GM12865 (cell line): ENCODE results near the gene HMGCL.
"Not testable (repeated sequence)": the region's sequence is repeated elsewhere in the genome, so short reads cannot be mapped to it uniquely, and the experiment has no call there.

Experiments used
- DNase-seq: peaks from one replicate; pipeline ENCODE4 v3.0.0; 2010; ENCODE audit warnings: low read depth
- H3K4me3 ChIP-seq: 2 replicates; pipeline ENCODE4 v1.5.1; 2011; ENCODE audit warnings: mild to moderate bottlenecking, low read depth, low read length, control low read depth
- TF ChIP-seq, protein P1 (sequence below): IDR thresholded peaks from 2 replicates; pipeline ENCODE4 v1.5.1; 2011; ENCODE audit warnings: low read length, control low read depth, low read depth, inconsistent platforms; ENCODE audit not compliant: insufficient read depth; ENCODE audit errors: missing control alignments

The HMGCL gene

DNA sequence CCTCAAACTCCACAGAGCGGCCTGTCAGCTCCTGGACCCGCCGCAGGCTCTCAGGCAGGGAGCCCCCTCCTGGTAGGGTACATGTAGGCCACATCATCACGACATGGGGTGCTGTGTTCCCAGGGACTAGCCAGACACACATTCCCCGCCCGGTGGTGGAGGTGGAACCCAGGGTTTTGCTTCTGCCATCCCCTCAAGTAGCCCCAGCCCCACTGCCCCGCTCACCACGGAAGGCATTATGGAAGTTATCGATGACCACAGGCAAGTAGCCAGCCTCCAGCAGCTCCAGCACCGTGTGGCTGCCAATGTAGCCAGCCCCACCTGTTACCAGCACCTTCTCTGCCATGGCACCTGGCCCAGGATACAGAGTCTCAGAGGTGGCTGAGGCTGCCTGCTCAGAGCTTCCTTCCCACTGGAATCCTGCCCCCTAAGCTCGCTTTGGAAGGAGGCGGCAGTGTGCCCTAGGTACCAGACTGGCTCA is 26.5 kb downstream of the HMGCL start:
- no peak overlapping the region for H3K4me3 ChIP-seq
- TF ChIP-seq, protein P1, sequence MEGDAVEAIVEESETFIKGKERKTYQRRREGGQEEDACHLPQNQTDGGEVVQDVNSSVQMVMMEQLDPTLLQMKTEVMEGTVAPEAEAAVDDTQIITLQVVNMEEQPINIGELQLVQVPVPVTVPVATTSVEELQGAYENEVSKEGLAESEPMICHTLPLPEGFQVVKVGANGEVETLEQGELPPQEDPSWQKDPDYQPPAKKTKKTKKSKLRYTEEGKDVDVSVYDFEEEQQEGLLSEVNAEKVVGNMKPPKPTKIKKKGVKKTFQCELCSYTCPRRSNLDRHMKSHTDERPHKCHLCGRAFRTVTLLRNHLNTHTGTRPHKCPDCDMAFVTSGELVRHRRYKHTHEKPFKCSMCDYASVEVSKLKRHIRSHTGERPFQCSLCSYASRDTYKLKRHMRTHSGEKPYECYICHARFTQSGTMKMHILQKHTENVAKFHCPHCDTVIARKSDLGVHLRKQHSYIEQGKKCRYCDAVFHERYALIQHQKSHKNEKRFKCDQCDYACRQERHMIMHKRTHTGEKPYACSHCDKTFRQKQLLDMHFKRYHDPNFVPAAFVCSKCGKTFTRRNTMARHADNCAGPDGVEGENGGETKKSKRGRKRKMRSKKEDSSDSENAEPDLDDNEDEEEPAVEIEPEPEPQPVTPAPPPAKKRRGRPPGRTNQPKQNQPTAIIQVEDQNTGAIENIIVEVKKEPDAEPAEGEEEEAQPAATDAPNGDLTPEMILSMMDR: peak; percentile 22
- DNase-seq: no peak

DNA sequence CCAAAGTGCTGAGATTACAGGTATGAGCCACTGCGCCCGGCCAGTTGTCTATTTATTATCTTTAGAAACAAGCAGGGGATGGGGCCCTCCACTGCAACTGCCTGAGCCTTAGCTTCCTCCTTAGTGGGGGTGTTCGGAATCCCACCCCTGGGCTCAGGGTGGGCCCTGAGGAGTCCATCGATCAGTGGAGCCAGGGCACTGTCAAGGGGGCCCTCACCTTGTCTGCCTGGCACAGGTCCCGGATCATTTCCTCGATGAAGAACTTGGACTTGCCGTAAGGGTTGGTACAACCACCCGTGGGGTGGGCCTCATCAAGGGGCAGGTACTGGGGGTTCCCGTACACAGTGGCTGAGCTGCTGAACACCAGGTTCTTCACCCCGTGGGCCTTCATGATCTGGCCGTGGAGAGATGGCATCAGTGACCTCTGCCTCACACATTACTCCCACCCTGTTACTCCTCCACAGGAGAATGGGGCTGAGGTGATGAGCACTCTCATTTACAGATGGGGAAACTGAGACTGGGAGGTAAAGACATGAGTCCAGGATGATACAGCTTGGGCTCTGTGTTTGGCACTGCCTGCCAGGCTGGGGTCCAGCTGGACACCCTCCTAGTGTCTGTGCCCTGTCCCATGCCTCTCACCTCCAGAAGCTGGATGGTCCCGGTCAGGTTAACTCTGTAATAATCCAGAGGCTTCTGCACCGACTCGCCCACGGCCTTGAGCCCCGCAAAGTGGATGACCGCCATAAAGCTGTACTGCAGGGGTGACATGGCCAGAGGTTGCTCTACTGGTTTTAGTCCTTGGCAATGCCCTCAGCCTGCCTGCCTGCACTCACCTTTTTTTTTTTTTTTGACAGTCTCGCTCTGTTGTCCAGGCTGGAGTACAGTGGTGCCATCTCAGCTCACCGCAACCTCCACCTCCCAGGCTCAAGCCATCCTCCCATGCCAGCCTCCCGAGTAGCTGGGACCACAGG is 27.5 kb downstream of the HMGCL start:
- TF ChIP-seq, protein P1: no peak
- no peak overlapping the region for H3K4me3 ChIP-seq
- DNase-seq: no peak

DNA sequence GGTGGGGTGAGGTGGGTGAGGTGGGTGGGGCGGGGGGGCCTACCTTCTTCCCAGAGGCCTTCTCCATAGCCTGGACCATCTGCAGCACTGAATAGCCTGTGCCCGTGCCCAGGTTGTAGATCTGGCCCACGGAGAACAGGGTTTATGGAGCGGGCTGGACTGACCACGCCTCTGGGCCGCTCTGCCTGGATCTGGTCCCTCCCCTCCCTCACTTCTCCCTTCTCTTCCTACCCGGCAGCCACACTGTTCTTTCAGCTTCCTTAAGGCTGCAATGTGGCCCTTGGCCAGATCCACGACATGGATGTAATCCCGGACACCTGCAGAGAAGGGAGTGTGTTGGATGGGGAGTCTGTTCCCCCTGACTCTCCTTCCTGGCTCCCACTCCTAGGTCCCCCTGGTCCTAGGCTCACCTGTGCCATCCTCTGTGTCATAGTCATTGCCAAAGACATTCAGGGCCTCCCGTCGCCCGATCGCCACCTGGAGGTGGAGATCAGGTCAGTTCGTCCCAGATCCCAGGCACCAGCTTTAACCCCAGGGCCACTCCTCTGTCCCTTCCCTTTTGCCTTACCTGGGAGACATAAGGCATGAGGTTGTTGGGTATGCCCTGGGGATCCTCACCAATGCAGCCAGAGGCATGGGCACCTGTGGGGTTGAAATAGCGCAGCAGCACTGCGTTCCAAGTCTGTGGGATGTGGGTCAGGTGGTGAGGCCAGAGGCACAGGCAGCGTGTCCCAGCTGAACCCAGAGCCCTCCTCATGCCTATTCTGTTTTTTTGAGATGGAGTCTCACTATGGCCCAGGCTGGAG is 28.6 kb downstream of the HMGCL start:
- TF ChIP-seq, protein P1: no peak
- DNase-seq: no peak
- H3K4me3 ChIP-seq: no peak overlapping the region

DNA sequence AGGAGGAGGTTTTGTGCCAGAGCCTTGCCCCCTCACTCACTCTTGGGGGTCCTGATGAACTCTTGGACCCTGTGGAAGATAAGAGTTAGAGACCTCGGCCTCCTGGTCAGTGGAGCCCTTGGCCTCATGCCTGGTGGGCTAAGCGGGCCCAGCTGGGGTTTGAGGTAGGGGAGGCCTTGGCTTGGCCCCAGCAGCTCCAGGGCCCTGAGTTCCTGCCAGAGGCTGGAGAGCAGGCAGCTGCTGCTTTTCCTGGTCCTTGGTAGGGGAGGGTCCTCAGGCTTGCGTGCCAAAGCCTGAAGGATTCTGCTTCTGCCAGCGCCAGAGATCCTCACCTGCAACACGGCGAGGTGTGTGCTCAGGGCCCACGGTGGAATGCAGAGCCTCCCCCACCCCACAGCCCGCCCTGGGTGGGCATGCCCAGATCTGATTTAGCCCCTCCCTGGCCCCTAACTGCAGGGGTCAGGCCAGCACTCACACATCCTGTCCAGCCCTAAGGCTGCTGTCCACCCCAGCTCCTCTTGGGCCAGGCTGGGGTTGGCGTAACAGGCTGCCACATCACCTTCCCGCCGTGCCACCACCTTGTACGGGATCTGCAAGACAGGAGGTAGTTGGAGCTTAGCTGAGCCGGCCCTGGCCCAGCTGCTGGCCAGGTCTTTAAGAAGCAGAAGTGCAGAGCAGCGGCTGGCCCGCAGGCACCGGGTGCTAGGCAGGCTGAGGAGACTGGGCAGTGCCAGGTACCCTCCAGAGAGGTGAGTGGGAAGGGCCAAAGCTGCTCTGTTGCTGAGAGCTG is 29.4 kb downstream of the HMGCL start:
- DNase-seq: no peak
- TF ChIP-seq, protein P1: no peak

DNA sequence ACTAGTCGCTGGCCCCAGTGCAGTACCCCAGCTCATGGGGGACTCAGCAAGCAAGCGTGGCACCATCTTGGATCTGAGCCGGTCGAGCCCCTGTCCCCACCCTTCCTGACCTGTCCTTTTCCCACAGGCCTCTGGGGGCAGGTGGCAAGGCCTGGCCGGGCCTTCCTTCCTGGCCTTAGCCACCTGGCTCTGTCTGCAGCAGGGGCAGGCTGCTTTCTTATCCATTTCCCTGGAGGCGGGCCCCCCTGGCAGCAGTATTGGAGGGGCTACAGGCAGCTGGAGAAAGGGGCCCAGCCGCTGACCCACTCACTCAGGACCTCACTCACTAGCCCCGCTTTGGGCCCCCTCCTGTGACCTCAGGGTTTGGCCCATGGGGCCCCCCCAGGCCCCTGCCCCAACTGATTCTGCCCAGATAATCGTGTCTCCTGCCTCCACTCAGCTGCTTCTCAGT is 30.5 kb downstream of the HMGCL start:
- H3K4me3 ChIP-seq: not testable (repeated sequence)

More for the DNA sequence above, 29.4 kb downstream of the HMGCL start:
- no peak overlapping the region for H3K4me3 ChIP-seq

DNA sequence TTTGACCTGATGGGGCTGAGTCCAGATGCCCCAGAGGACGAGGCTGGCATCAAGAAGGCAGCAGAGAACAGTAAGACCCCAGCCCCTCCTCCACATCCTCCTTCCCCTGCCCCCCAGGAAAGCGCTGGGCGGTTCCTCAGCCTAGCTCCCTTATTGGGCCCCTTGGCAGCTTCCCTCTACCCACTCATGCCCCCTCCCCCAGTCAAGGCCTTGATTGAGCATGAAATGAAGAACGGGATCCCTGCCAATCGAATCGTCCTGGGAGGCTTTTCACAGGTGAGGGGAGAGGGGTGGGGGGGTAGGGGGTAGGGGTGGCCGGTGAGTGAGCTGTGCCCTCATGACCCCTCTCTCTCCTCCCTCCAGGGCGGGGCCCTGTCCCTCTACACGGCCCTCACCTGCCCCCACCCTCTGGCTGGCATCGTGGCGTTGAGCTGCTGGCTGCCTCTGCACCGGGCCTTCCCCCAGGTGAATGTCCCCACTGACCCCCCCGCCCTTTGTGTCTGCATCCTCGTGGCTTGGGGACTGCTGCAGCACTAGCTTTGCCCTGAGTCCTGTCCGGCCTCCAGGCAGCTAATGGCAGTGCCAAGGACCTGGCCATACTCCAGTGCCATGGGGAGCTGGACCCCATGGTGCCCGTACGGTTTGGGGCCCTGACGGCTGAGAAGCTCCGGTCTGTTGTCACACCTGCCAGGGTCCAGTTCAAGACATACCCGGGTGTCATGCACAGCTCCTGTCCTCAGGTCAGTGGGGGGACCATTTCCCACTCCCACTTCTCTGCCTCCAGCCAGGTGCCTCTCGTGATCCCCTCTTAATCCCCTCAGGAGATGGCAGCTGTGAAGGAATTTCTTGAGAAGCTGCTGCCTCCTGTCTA is 31.1 kb downstream of the HMGCL start:
- no peak for DNase-seq
- TF ChIP-seq, protein P1: no peak
- H3K4me3 ChIP-seq: no peak overlapping the region

More for the DNA sequence above, 30.5 kb downstream of the HMGCL start:
- DNase-seq: not testable (repeated sequence)
